ENCODE measurements around the gene BICRA.
A peak's percentile ranks its signal among the peaks of the same experiment; 100 is the strongest.

DNA sequence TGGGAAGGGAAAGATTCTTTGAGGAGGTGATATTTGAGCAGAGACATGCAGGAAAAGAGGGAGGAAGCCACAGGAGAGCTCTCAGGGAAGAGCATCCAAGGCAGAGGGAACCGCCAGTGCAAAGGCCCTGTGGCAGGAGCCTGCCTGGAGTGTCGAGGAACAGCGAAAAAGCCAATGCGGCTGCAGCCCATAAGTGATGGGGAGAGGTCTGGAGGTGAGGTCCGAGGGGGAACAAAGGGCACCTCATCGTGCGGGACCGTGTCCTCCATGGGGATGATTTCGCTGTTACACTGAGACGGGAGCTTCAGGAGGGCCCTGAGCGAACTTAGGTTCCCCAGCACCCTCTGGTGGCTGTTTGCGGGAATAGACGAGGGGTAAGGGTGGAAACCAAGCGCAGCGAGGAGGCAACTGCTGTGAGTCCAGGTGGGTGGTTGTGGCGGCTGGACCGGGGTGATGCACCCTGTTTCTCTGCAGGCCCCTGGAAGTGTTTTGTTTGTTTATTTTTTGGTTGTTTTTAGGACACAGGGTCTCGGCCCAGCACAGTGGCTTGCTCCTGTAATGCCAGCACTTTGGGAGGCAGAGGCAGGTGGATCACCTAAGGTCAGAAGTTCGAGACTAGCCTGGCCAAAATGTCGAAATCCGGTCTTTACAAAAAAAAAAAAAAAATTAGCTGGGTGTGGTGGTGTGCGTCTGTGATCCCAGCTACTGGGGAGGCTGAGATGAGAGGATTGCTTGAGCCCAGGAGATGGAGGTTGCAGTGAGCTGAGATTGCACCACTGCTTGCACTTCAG is 98.4 kb downstream of the BICRA start:
- TF ChIP-seq, protein P1, sequence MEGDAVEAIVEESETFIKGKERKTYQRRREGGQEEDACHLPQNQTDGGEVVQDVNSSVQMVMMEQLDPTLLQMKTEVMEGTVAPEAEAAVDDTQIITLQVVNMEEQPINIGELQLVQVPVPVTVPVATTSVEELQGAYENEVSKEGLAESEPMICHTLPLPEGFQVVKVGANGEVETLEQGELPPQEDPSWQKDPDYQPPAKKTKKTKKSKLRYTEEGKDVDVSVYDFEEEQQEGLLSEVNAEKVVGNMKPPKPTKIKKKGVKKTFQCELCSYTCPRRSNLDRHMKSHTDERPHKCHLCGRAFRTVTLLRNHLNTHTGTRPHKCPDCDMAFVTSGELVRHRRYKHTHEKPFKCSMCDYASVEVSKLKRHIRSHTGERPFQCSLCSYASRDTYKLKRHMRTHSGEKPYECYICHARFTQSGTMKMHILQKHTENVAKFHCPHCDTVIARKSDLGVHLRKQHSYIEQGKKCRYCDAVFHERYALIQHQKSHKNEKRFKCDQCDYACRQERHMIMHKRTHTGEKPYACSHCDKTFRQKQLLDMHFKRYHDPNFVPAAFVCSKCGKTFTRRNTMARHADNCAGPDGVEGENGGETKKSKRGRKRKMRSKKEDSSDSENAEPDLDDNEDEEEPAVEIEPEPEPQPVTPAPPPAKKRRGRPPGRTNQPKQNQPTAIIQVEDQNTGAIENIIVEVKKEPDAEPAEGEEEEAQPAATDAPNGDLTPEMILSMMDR (IDR thresholded peaks at IDR 0.05 in 4 of 5, conservative IDR thresholded peaks at IDR 0.05 in 1 of 5) = peak; percentile 77 to 89 (median 87)
- TF ChIP-seq POLR2A (IDR thresholded peaks at IDR 0.05) = no peak

Data from gastrocnemius medialis (tissue), 4 donors.